PFSK-1 (cell line): ENCODE data around the gene FYB1.

Source experiments
- POLR2AphosphoS5 ChIP-seq: IDR thresholded peaks from 2 replicates; pipeline ENCODE4 v1.6.1; 2012; ENCODE audit warnings: low read depth, mild to moderate bottlenecking, control low read depth, low read length, moderate library complexity
- SIN3A ChIP-seq: IDR thresholded peaks from 2 replicates; pipeline ENCODE4 v1.6.1; 2012; ENCODE audit warnings: mild to moderate bottlenecking, low read length, moderate library complexity, borderline replicate concordance; ENCODE audit not compliant: insufficient read depth
- TAF1 ChIP-seq: IDR thresholded peaks from 2 replicates; pipeline ENCODE4 v1.6.1; 2012; ENCODE audit warnings: low read length, control low read depth, borderline replicate concordance; ENCODE audit not compliant: insufficient read depth
- TF ChIP-seq, protein P1 (sequence below), 2 experiments: IDR thresholded peaks; 2 replicates each; pipeline versions ENCODE4 v1.6.1 to v1.8.0; 2011 to 2012; ENCODE audit warnings: low read depth in 2 of 2, low read length in 2 of 2, control low read depth in 1 of 2, inconsistent platforms in 1 of 2, mild to moderate bottlenecking in 1 of 2, moderate library complexity in 1 of 2; ENCODE audit not compliant: insufficient read depth in 1 of 2

DNA sequence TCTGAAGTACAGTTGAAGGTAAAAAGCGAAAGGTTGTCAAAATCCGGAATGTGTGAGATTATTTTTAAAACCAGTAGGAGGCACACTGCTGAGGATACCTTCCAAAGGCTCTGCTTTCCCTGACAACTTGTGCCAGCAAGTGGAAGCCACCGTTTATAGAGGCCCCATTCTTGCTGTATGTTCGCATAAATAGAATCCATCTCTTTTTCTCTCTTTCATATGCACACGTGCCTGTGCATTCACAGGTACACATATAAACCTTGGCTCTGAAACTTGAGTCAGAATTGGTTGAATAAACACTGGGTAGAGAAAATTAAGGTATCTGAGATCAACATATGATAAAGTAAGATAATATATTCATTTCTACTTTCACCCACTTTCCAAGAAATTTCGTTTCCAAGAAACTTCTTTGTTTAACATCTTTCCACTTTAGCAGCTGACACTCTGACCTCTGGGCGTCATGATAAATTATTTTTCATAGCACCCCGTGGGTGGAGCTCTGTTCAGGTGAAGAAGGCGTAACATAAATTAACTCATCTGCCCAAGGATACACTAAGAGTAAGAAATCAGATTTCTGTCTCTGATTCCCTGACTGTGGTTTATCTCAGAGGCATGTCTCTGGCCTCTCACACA lies 81.4 kb downstream of the FYB1 start:
- no peak for TF ChIP-seq POLR2AphosphoS5
- TF ChIP-seq, protein P1, sequence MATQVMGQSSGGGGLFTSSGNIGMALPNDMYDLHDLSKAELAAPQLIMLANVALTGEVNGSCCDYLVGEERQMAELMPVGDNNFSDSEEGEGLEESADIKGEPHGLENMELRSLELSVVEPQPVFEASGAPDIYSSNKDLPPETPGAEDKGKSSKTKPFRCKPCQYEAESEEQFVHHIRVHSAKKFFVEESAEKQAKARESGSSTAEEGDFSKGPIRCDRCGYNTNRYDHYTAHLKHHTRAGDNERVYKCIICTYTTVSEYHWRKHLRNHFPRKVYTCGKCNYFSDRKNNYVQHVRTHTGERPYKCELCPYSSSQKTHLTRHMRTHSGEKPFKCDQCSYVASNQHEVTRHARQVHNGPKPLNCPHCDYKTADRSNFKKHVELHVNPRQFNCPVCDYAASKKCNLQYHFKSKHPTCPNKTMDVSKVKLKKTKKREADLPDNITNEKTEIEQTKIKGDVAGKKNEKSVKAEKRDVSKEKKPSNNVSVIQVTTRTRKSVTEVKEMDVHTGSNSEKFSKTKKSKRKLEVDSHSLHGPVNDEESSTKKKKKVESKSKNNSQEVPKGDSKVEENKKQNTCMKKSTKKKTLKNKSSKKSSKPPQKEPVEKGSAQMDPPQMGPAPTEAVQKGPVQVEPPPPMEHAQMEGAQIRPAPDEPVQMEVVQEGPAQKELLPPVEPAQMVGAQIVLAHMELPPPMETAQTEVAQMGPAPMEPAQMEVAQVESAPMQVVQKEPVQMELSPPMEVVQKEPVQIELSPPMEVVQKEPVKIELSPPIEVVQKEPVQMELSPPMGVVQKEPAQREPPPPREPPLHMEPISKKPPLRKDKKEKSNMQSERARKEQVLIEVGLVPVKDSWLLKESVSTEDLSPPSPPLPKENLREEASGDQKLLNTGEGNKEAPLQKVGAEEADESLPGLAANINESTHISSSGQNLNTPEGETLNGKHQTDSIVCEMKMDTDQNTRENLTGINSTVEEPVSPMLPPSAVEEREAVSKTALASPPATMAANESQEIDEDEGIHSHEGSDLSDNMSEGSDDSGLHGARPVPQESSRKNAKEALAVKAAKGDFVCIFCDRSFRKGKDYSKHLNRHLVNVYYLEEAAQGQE (IDR thresholded peaks at IDR 0.05; ENCODE audit: insufficient read depth in 1 of 2, low read depth in 2 of 2, low read length in 2 of 2): no peak
- TF ChIP-seq TAF1: no peak
- no peak for TF ChIP-seq SIN3A
